Islet precursor cell (in vitro differentiated cells): ENCODE results near the gene RHBDD3.
"Not testable (repeated sequence)": the region's sequence is repeated elsewhere in the genome, so short reads cannot be mapped to it uniquely, and the experiment has no call there.

Source experiments
- DNase-seq: peaks from one replicate; pipeline ENCODE4 v3.0.0-alpha.2; 2018

The RHBDD3 gene

DNA sequence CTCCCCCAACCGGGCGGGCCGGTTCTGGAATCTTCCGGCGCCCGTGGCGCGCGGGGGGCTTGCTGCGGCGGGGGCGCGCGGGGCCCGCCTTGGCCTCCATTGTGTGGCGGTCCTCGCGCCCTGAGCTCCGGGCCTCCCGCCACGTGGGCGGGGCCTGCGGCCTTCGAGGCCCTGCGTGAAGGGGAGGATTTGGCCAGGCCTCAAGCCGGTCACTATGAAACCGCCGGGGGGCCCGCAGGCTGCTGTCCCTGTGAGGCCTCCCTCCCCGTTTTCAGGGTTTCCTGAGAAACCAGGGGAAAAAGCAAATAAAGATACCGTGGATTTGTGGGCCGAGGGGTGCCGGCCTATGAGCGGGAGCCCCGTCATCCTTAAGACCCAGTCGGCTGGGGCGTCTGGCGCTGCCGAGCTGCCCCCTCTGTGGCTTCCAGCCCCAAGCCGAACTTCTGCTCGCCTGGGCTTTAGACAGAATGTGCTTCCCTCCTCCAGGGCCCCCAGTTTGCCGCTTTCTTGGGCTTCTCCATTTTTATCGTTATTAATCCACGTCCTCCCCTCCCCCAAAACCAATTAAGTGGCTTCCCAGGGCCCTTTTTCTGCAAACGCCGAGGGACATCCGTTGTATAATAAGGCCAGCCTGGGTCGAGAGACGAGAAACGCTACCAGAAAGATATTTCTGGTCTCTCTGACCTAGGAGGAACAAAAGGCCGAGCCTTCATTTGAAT lies 889 bp upstream of the RHBDD3 start:
- DNase-seq, result peak; percentile 67

DNA sequence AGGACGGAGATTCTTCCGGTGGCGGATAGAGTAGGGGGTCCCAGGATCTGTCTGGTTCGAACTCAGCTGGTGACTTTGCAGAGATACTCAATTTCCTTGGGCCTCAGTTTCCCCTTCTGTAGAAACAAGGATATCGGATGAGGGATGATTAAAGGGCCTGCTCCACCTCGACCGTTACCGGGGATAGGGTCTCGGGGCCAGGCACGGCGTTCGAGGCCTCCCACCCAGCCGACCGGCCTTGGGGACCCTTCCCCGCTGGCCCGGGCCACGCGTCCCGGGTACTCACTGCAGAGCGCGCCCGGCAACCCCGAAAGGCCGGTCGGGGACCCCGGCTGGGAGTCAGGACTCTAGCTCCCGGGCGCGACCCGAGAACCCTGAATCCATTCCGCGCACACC lies 321 bp downstream of the RHBDD3 start:
- no peak for DNase-seq

DNA sequence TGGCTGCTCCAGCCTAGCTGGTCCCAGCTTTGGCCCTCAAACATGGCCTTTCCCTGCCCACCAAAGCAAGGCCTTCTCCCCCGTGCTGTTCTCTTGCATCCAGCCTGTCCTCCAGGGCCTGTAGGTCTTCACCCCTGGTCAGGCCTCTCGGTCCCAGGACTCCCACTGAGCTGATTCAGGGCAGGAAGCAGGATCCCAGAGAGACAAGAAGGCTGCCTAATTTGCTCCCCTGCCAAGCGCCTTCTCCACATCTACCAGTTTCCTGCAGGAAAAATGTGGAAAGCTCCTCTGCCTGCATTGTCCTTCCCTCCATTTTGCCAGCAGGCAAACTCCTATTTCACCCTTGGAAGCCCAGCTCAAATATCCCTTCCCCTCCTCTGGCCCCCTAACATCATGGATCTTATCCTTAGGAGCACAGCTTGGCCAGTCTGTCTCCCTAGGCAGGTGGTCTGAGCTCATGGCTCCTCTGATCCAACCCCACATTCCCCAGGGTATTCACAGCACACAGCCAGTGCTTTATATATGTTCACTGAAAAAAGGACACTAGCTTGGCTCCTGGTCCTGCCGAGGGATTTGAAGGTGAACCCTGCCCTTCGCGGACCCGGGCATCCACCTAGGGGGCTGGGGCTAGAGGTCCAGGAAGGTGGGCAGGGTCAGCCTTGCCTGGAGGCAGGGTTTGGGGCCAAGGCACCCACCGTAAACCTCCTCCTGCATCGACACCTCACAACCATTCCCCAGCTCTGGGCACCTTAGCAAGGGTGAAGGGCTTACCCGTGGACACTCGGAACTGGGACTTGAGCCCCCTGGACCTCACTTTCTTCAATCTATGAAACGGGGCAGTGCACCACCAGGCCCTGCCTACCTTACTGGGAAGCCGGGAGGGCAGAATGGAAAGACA lies 968 bp downstream of the RHBDD3 start:
- DNase-seq, result no peak

DNA sequence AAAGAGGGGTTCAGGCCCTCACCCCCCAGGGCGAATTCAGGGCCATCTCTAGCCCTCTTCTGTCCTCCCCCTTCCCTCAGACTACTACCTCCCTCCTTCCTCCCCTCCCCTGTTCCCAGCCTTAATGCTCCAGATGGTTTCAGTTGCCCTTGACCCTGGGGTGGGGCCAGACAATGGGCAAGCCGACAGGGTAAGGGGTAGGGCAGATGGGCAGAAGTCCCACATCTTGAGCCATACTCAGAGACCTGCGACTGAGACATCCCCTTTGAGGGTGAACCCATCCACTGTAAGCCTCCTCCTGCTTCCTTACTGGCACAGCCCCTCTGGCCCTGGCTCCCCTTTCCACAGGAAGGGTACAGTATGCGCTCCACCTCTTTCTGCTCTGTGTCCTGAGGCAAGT lies 1.9 kb downstream of the RHBDD3 start:
- DNase-seq, result no peak

DNA sequence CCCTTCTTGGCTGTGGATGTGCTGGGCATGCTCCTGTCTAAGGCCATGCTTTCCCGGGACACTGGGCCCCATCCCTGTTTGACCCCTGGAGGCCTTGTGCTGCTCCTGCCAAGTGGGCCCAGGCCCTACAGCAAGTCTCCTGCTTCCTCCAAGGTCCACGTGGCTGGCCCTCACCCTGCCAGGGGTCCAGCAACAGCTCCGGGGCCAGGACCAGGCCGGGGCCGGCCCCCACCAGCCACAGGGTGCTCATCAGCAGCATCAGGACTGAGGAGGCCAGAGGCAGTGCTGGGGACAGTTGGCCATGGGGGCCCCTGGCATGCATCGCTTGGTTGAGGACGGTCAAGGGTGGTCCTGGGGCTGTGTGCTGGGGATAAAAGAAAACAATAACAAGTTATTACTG lies 2.5 kb downstream of the RHBDD3 start:
- DNase-seq, result no peak

DNA sequence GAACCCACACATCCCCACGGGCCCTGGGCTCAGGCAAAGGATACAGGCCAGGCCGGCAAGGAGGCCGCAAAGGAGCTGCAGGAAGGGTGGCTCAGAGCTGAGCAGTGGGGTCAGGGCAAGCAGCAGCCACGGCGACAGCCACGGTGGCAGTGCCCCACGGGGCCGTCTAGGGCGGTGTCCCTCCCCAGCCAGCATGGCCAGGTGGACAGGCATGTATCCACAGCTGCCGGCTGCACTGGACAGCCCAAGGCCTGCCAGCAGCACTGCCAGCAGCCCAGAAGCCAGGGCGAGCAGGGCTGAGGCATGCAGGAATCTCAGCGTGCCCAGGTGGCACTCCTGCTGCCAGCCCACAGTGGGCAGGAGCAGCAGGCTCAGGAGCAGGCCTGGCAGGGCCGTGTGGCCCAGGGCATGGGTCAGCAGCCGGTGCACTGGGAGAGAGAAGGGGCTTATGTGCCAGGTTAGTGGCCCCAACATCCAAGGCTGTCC lies 3.9 kb downstream of the RHBDD3 start:
- no peak for DNase-seq

DNA sequence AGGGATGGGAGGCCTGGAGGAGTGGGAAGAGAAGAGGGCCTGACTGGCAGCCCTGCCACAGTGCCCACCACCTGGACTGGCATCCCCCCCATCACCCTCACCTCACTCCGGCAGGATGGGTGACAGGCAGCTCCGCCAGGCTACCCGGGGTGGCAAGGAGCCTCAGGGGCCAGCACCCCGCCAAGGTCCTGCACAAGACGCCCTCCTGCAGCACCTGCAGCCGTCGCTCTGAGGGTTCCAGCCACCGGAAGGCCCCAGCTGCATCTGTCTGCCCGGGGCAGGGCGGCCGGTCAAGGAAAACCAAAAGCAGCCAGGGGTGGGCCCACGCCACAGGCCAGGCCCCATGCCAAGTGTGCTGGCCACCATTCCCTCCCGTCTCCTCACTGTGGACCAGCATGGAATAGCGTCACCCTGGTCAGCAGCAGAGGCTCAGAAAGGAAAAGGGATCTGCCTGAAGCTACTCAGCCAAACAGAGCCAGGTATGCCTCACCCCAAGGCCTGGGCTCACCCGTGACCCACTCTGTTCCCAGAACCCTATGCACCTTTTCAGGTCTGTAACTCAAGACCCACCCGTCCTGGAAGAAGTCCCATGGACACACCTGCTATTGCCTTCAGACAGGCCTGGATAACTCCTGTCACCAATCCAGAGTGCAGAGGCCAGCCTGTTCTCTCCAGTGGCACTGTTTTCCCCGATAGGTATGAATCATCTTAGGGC lies 7.0 kb downstream of the RHBDD3 start:
- no peak for DNase-seq

DNA sequence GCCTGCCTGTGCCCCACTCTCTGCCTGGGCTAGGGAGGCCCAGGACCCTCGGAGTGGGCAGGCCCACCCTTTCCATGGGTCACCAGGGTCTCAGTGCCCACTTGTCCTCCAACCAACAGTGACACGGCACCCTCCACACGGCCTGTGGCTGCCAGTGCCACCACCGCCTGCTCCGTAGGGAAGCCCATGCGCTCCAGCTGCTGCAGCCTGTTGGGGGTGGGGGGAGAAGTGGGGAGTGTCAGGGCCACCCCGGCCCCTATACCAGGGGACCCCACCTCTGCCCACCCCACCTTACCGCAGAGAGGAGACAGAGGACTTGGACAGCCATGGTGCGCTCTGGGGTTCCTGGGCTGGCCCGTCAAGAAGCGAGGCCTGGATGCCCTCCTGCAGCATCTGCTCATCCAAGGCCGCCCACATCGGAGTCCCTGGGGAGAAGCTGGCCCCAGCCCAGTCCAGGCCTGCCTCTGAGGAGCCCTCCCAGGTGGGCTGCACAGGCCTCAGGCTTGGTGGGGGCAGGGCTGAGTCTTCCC lies 7.7 kb downstream of the RHBDD3 start:
- DNase-seq, result no peak

DNA sequence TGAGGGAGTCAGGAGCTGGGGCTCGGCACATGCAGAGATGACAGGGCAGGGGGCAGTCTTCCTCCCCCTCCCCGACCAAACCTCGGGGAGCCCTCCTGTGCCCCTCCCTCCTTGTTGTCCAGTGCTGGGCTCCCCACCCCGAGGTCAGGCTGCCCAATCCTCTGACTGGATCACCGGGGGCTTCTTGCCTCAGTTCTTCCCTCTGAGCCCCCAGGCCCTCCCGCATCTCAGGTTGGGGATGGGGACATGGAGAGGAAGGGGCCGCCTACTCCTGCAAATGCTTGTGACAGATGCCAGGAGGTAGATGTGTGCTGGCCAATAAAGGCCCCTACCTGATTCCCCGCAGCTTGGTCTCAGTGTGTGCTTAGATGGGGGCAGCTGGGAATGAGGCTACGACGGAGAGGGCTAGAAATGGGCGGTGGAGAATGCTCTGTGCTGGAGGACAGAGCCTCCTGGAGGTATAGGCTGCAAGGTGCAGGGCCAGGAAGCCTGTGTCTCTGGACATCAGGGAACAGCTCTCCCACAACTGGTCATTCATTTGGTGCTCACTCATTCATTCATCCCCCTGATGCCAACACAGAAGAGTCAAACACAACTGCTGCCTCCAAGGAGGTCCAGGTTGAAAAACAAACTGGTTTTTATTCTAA lies 8.4 kb downstream of the RHBDD3 start:
- no peak for DNase-seq

DNA sequence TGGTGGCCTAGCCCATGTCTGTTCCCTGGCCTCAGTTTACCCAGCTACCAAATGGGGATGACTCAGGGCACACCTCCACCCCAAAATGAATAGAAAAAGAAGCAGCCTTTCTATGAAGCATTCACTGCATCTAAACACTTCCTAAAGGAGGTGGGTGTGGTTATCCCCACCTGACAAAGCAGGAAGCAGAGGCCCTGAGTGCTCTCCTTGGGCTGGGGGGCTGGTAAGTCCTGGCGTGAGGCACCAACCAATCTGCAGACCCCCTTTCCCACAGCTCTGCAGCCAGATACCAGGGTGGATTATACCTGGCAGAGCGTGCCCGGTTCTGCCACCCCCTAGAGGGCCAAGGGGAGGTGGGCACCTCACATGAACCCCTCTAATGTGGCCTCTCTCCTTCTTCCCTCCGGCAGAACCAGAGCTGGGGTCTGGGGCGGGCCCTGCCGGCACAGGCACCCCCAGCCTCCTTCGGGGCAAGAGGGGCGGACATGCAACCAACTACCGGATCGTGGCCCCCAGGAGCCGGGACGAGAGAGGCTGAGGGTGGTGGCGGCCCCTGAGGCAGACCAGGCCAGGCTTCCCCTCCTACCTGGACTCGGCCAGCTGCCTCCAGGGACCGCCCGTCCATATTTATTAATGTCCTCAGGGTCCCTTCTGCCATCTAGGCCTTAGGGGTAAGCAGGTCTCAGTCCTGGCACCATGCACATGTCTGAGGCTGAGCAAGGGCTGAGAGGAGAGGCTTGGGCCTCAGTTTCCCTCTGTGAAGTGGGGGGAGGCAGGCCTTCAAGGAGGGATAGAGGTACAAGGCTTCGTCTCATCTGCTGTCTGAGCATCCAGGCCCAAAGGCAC lies 9.2 kb downstream of the RHBDD3 start:
- no peak for DNase-seq

DNA sequence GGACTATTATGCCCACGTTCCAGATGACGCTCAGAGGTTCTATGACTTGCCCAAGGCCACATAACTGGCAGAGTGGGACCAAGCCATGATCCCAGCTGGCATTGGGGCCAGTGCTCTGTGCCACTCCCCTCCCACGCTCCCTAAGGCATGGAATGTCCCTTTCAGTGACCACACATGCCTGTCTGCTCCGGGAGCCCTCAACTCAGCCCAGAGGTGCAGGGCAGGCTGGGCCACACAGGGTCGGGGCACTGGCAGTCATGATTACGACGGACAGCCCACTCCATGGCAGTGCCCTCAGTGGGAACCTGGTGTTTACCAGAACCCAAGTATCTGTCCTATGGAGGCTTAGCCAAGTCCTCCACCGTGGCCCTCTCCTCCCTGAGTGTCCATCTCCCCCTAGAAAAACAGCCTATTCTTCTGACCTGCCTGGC lies 10.0 kb downstream of the RHBDD3 start:
- DNase-seq, result no peak

DNA sequence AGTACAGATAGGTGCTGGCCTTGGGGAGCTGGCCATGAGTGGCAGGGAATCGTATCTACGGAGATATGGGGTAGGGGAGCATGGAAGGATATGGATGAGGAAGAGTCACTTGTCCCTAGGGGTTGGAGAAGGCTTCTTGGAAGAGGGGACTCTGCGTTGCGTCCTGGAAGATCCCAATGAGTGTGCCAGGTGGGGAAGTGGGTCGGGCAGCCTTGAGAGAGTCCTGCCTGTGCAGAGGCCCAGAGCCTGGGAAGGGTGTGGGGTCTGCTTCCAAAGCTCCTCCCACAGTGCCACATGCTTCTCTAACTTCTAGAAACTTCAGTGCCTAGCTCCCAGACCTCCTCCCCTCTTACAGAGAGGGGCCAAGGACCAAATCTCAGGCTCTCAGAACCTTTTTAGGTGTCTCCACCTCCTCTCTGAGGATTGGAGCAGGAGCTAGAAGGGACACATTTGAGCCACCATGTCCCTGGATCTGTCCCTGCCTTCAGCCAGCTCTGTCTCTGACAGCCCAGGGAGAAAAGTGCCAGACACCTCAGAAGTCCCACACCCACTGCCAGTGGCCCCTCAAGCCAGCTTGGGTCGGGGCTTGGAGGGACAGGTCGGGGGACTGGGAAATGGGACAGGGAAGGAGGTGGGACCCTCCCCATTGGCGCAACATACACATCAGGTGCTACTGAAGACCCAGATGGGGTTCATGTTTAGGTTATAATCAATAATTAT lies 11.0 kb downstream of the RHBDD3 start:
- DNase-seq, result no peak

DNA sequence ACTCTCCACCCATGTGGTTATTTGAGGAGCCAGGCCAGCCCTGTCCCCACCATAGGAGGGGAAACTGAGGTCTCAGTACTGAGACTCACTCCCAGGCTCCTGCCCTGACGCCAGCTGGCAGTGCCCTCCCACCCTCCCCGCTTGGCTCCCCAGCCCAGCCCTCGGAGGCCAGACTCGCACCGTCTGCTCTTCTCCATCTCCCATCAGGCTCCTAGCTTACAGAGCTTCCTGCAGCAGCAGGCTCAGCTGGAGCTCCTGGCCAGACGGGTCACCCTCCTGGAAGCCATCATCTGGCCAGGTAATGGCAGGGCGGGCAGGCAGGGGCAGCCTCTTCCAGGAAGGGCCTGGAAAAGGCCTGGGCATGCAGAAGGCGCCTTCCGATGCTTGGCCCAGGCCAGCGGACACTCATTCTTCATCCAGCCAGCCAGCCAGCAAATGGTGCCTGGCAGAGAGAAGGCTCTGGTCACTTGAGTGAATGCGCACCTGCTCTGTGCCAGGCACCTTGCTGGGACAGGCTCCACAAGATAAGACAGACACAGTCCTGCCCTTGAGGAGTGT lies 12.6 kb downstream of the RHBDD3 start:
- DNase-seq, result no peak

DNA sequence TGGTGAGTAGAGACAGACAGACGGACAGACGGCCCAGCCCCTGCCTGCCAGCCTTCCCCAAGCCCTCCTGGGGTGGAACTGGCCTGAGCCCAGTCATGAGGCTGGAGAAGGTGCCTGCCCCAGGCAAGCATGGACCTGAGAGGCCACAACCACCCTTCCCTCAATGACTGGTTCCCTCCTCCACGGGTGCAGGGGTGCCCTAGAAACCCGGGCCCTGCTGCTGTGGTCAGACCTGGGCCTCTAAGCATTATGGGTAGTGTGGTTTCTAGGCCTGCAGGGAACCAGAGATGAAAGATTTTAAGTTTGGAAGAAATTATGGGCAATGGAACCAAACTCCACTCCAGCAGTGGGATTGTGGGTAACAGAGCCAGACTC lies 13.5 kb downstream of the RHBDD3 start:
- no peak for DNase-seq

DNA sequence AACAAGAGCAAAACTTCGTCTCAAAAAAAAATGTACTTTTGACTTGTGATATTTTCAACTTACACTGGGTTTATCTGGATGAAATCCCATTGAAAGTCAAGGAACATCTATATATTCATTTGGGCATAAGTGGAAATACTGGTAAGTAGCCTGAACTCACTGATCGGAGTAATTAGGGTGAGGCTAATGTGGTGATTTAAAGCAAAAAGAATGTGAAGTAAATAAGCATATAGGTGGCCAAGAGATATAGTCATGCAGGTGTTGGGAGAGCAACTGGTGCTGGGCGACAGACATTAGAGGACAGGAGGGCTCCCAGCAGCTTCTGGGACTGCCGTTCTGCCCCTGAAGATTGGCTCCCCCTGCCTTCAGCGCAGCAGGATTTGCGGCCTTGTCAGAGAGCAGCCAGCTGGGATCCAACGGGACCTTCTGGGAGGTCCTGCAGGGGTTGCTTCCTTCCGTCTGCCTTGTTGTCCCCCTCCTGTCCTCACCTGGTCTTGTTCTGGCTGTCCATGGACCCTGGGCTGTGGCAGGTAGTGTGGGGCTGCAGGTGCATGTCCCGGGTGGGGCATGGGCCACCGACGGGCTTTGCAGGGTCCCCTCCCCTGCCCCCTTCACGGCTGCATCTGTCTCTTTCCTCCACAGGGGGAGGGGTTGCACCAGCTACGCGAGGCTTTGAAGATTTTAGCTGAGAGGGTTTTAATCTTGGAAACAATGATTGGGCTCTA lies 14.1 kb downstream of the RHBDD3 start:
- no peak for DNase-seq

DNA sequence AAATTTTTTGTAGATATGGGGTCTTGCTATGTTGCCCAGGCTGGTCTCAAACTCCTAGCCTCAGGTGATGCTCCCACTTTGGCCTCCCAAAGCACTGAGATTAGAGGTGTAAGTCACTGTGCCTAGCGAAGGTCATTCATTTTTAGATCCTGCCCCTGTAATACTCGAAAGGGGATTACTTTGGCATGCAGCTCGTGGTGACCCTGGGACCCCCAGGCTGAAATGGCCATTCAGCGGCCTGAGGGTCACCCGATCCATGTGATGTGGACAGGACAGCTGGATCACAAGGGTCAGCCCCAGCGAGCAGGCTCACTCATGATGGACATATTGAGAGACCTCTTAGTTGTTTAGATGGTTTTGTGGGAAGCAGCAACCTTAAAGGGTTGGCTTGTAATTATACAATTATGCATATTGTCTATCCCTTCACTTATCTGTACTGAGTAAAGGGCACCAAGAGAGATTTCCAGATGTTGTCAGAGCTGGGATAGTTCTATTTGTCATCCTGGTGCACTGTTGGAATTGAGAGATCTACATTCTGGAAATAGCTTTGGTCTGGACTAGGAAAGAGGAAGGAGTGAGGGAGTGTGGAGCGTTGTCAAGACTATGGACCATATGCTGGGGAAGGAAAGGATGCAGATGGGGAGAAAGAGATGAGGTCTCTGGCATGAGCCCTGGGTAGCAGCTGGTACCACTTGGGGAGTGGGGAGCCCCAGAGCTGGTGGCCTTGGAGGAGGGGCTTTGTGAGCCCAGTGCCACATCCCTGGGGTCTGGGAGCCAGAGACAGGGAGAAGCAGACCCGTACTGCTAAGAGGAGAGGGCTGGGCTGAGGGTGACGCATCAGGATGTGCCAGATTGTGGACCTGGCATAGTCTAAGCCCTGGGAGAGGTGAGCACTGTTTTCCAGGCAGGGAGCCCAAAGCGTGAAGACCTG lies 15.5 kb downstream of the RHBDD3 start:
- no peak for DNase-seq

DNA sequence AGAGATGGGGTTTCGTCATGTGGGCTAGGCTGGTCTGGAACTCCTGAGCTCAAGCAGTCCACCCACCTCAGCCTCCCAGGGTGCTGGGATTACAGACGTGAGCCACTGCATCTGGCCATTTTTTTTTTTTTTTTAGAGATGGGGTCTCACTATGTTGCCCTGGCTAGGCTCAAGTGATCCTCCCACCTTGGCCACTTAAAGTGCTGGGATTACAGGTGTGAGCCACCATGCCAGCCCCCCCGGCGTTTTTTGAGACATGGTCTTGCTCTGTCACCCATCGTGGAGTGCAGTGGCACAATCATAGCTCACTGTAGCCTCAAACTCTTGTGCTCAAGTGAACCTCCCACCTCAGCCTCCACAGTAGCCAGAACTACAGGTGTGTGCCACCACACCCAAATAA lies 16.5 kb downstream of the RHBDD3 start:
- no peak for DNase-seq

DNA sequence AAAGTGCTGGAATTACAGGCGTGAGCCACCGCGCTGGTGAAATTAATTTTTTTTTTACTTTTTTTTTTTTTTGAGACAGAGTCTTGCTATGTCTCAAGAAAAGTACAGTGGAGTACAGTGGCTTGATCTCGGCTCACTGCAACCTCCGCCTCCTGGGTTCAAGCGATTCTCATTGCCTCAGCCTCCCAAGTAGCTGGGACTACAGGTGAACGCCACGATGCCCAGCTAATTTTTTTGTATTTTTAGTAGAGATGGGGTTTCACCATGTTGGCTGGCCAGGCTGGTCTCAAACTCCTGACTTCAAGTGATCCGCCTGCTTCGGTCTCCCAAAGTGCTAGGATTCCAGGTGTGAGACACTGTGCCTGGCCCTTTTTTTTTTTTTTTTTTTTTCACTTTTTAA lies 19.9 kb downstream of the RHBDD3 start:
- DNase-seq, result not testable (repeated sequence)
